HepG2 (cell line): Measurements from ENCODE around the gene GBGT1. TPM values are rescaled to one million over a fixed set of nuclear protein-coding genes. Genes with fewer than 3 reads are reported as not detected.

ENCODE experiments used
- ARNT2 ChIP-seq: sonication (generic); formaldehyde crosslinking; IDR thresholded peaks from 2 replicates; pipeline ENCODE4 v1.8.0; 2022; ENCODE audit warnings: mild to moderate bottlenecking, low read depth, missing genetic modification reagents, moderate library complexity
- CHD2 ChIP-seq: IDR thresholded peaks from 2 replicates; pipeline ENCODE4 v1.6.1; 2011; ENCODE audit warnings: low read depth, low read length, improper control_type of control experiment
- FOXK1 ChIP-seq: sonication (generic); formaldehyde crosslinking; IDR thresholded peaks from 2 replicates; pipeline ENCODE4 v1.4.0; 2020; ENCODE audit warnings: low read depth, missing genetic modification reagents, borderline replicate concordance
- FOXP4 ChIP-seq: sonication (generic); formaldehyde crosslinking; IDR thresholded peaks from 2 replicates; pipeline ENCODE4 v1.4.0; 2020; ENCODE audit warnings: missing genetic modification reagents
- HOXA5 ChIP-seq: sonication (generic); formaldehyde crosslinking; IDR thresholded peaks from 2 replicates; pipeline ENCODE4 v1.4.0; 2020; ENCODE audit warnings: missing genetic modification reagents
- MAF1 ChIP-seq: sonication (generic); formaldehyde crosslinking; IDR thresholded peaks from 2 replicates; pipeline ENCODE4 v1.5.0; 2020; ENCODE audit warnings: missing genetic modification reagents, borderline replicate concordance
- NR2C2 ChIP-seq: sonication (generic); formaldehyde crosslinking; IDR thresholded peaks from 2 replicates; pipeline ENCODE4 v1.4.0; 2020; ENCODE audit warnings: missing genetic modification reagents, mild to moderate bottlenecking, moderate library complexity, borderline replicate concordance
- PHB2 ChIP-seq: fragments of 450-650 bp; IDR thresholded peaks from 2 replicates; pipeline ENCODE4 v1.6.1; 2018; ENCODE audit not compliant: partially characterized antibody
- RERE ChIP-seq: IDR thresholded peaks from 2 replicates; pipeline ENCODE4 v1.6.1; 2016; ENCODE audit warnings: low read depth, missing genetic modification reagents, missing compliant biosample characterization
- ZHX1 ChIP-seq: sonication (generic); formaldehyde crosslinking; IDR thresholded peaks from 2 replicates; pipeline ENCODE4 v1.8.1; 2022; ENCODE audit warnings: low read depth, mild to moderate bottlenecking, missing genetic modification reagents
- ZNF205 ChIP-seq: IDR thresholded peaks from 2 replicates; pipeline ENCODE4 v1.6.1; 2018; ENCODE audit warnings: missing biosample characterization, missing genetic modification reagents
- ZNF274 ChIP-seq: sonication (generic); formaldehyde crosslinking; IDR thresholded peaks from 2 replicates; pipeline ENCODE4 v1.5.1; 2020; ENCODE audit warnings: mild to moderate bottlenecking, missing genetic modification reagents
- ZNF547 ChIP-seq: sonication (generic); formaldehyde crosslinking; IDR thresholded peaks from 2 replicates; pipeline ENCODE4 v1.5.1; 2020; ENCODE audit warnings: mild to moderate bottlenecking, missing genetic modification reagents
- ZNF644 ChIP-seq: IDR thresholded peaks from 2 replicates; pipeline ENCODE4 v1.6.1; 2016; ENCODE audit warnings: low read depth
- ZNF674 ChIP-seq: sonication (generic); formaldehyde crosslinking; IDR thresholded peaks from 2 replicates; pipeline ENCODE4 v1.5.0; 2020; ENCODE audit warnings: low read depth, mild to moderate bottlenecking, missing genetic modification reagents
- ZNF800 ChIP-seq: sonication (generic); formaldehyde crosslinking; IDR thresholded peaks from 2 replicates; pipeline ENCODE4 v1.4.0; 2020; ENCODE audit warnings: missing genetic modification reagents
- polyA plus RNA-seq, 8 experiments: library from polyadenylated mRNA; depleted of rRNA in 3 of 8; stranded (reverse) in 7 of 8; unstranded in 1 of 8; fragments of >200 nt; fragmentation: Illumina TruSeq in 4 of 8; extraction: Trizol in 4 of 8; gene quantifications; 2 replicates each; pipeline versions ENCODE4 v1.2.1 to v1.2.3, GENCODE V29; 2011 to 2016; ENCODE audit warnings: low read depth in 4 of 8, missing spikeins in 1 of 8, mixed read lengths in 1 of 8; ENCODE audit not compliant: insufficient read depth in 1 of 8
- total RNA-seq, 5 experiments: library from RNA; depleted of rRNA; stranded (reverse); fragments of >200 nt; fragmentation: Illumina TruSeq; extraction: Trizol; gene quantifications; 2 replicates each; pipeline ENCODE4 v1.2.3, GENCODE V29; 2016; ENCODE audit warnings: low read depth in 1 of 5

The GBGT1 gene
- total and polyA plus RNA-seq, 2 of the 13 experiments (the other 11 are each of a cell fraction or from before 2014, with no cell fraction given), result not detected

GRCh38 chr9:133149130-133150015, 14.3 kb downstream of the GBGT1 start (continued):
- TF ChIP-seq ZHX1 (CRISPR knock-in tag) (0 out of 2 replicates have a peak, but pooled peaks have one; percentile 18), ZNF205 (CRISPR knock-in tag) (0 out of 2 replicates have a peak, but pooled peaks have one; percentile 26), ZNF800 (no peak), PHB2 (no peak), FOXP4 (CRISPR knock-in tag) (0 out of 2 replicates have a peak, but pooled peaks have one; percentile 15), NR2C2 (peak; percentile 60), ZNF274 (CRISPR knock-in tag) (peak; percentile 83), RERE (no peak), ZNF644 (CRISPR knock-in tag) (no peak), MAF1 (CRISPR knock-in tag) (no peak; the same call in 1 of the 2 replicates), HOXA5 (CRISPR knock-in tag) (peak; percentile 52; the same call in 1 of the 2 replicates), FOXK1 (CRISPR knock-in tag) (no peak), ZNF547 (CRISPR knock-in tag) (peak; percentile 55), CHD2 (no peak), ZNF674 (CRISPR knock-in tag) (0 out of 2 replicates have a peak, but pooled peaks have one; percentile 81), ARNT2 (CRISPR knock-in tag) (peak; percentile 60; the same call in 1 of the 2 replicates)
